ENCODE data around the gene PRDM2.

Gene PRDM2

DNA sequence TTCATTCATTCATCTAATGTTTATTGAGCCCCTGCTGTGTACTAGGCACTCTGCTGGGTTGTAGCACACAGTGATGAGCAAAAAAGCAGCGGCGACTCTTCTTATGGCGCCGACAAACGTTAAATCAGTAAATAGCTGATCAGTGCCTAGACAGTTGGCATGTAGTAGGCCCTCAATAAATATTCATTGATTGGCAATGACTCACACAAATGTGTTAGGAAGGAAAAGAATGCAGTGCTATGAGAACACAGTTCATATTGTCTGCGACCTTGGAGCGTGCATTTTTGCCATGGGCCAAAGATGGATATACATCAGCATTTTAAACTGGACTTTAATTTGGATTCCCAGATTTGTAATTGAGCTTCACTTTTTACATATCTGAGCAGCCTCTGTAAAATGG, 52.0 kb downstream of the PRDM2 start:
- no peak for TF ChIP-seq Cebpa-rat (IDR thresholded peaks at IDR 0.05)
- no peak overlapping the region for H3K4me3 ChIP-seq
- peaks cover 68 to 82% (median 73%) of the 10 kb centered on the region in 10 experiments for H3K4me1 ChIP-seq
- no peaks in the 10 kb centered on the region for H3K27me3 ChIP-seq
- H4K20me1 ChIP-seq, result peaks cover 72 to 76% (median 74%) of the 10 kb centered on the region in 11 experiments
- peak overlapping the region in 4 of 11 experiments; percentile 94 to 96 (median 95); a peak in 2 of 22 replicates for H3K9ac ChIP-seq
- no peak overlapping the region for H3K27ac ChIP-seq
- H3K36me3 ChIP-seq, result peaks cover 16 to 47% (median 30%) of the 10 kb centered on the region in 11 experiments; a peak in 20 of 22 replicates
- H3K9me3 ChIP-seq (replicated peaks in 1 of 11), result no peaks in the 10 kb centered on the region
- H3K4me2 ChIP-seq, result peak overlapping the region; percentile 64 to 95 (median 87)

DNA sequence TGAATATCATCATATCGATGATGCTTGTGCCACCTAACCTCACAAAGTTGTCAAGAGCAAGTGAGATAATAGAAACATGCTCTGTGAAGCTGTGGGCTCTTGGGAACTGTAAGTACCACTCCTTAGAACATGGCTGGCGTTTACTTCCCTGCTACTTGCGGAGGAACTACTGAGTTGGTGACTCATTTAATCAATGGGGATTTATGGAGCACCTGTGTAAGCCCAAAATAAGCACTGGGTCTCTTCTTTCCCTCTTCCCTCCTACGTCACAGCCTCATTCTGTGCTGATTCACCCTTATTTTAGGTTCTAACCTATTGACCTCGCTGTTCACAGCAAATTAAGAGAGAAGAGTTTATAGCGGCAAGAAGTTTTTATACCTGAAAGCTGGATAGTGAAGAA, 52.9 kb downstream of the PRDM2 start:
- no peak for TF ChIP-seq Cebpa-rat (IDR thresholded peaks at IDR 0.05)
- peaks cover 81 to 85% (median 83%) of the 10 kb centered on the region in 11 experiments for H4K20me1 ChIP-seq
- no peak overlapping the region for H3K27ac ChIP-seq
- no peaks in the 10 kb centered on the region for H3K9me3 ChIP-seq (replicated peaks in 1 of 11)
- peaks cover 62 to 83% (median 75%) of the 10 kb centered on the region in 10 experiments for H3K4me1 ChIP-seq
- no peak overlapping the region; a peak in 1 of 20 replicates for H3K4me3 ChIP-seq
- peaks cover 16 to 54% (median 31%) of the 10 kb centered on the region in 11 experiments; a peak in 21 of 22 replicates for H3K36me3 ChIP-seq
- peak overlapping the region; percentile 64 to 95 (median 87) for H3K4me2 ChIP-seq
- H3K9ac ChIP-seq, result 0 out of 22 replicates have a peak overlapping the region, but pooled peaks of 2 of the 11 experiments have one; percentile 0 to 24
- H3K27me3 ChIP-seq, result no peaks in the 10 kb centered on the region

DNA sequence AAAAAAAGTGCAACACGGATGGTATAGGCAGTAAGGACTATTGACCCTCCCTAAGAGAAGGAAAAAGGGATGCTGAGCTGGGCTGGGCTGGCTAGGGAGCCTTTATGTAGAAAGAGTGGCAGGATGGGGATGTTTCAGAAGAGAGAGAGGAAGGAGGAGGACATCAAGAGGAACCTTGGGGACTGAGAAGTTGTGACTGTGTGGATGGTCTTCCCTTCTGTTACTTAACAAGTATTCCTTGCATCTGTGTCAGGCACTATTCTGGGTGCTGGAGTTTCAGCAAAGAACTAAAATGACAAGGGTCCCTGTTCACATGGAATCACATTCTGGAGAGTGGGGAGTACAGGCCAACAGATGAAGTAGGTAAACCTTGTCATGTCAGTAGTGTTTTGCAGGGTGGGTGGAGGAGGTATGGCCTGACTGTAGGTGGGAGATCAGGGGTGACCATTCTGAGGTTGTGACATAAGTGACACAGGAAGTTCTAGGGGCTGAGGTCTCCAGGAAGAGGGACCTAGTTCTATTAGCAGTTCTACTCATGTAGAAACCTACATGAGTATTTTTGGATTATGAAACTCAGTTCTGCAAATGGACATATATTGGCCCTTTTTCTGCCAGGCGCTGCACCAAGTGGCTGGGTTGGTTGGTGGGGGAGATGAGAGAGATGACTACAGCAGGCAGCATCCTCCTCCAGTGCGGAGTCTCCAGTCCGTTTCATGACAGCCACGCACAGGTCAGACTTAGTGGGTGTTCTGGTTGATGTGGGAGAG, 53.8 kb downstream of the PRDM2 start:
- Histone ChIP-seq H3K4me3 (0 out of 20 replicates have a peak overlapping the region, but pooled peaks of 1 of the 10 experiments have one; percentile 4), H3K27ac (peak overlapping the region in 3 of 11 experiments; percentile 0 to 13 (median 4); a peak in 2 of 22 replicates), H3K36me3 (peaks cover 16 to 60% (median 33%) of the 10 kb centered on the region in 11 experiments; a peak in 21 of 22 replicates), H3K27me3 (no peaks in the 10 kb centered on the region), H3K9ac (peak overlapping the region in 2 of 11 experiments; percentile 7 to 11; a peak in 1 of 22 replicates), H4K20me1 (peaks cover 89 to 95% (median 93%) of the 10 kb centered on the region in 11 experiments), H3K4me2 (peak overlapping the region; percentile 64 to 95 (median 87)), H3K4me1 (peaks cover 54 to 84% (median 75%) of the 10 kb centered on the region in 10 experiments), H3K9me3 (replicated peaks in 1 of 11) (no peaks in the 10 kb centered on the region)
- TF ChIP-seq Cebpa-rat (IDR thresholded peaks at IDR 0.05), result no peak

DNA sequence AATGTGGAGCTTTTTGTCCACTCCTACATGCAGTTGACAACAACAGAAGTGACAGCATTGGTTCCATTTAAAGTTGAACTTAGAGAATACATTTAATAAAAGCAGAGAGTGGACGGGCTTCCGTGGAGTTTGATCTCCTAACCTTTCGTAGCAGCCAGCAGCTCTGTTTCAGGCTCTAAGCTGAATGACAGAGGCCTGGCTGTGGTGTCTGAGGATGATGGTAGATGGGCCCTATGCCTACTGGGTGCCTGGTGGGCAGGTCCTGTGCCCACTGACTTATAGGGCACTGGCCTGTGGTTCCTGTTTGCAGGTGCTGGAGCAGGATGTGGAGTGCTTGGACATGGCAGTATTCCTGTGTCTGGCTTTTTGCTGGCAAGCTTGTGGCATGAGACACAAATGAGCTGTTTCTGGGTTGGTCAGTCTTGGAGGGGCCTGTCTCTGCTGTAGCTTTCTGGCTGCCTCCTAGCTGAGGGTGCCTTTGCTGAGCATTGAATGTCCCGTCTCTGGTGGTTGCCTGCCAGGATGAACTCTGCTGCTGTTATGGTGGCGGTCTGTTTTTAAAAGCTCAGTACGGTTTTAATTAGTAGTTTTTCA, 54.6 kb downstream of the PRDM2 start:
- peaks cover 54 to 91% (median 80%) of the 10 kb centered on the region in 10 experiments for H3K4me1 ChIP-seq
- H3K27ac ChIP-seq, result peak overlapping the region in 3 of 11 experiments; percentile 0 to 11 (median 8); a peak in 3 of 22 replicates
- H3K9me3 ChIP-seq (replicated peaks in 1 of 11), result no peaks in the 10 kb centered on the region
- no peak overlapping the region for H3K9ac ChIP-seq
- no peak for TF ChIP-seq Cebpa-rat (IDR thresholded peaks at IDR 0.05)
- H3K4me2 ChIP-seq, result peak overlapping the region in 10 of 11 experiments; percentile 64 to 95 (median 86)
- H3K4me3 ChIP-seq, result no peak overlapping the region
- H4K20me1 ChIP-seq, result peaks cover 96 to 100% (median 100%) of the 10 kb centered on the region in 11 experiments
- H3K36me3 ChIP-seq, result peaks cover 16 to 60% (median 33%) of the 10 kb centered on the region in 11 experiments; a peak in 21 of 22 replicates
- H3K27me3 ChIP-seq, result no peaks in the 10 kb centered on the region

DNA sequence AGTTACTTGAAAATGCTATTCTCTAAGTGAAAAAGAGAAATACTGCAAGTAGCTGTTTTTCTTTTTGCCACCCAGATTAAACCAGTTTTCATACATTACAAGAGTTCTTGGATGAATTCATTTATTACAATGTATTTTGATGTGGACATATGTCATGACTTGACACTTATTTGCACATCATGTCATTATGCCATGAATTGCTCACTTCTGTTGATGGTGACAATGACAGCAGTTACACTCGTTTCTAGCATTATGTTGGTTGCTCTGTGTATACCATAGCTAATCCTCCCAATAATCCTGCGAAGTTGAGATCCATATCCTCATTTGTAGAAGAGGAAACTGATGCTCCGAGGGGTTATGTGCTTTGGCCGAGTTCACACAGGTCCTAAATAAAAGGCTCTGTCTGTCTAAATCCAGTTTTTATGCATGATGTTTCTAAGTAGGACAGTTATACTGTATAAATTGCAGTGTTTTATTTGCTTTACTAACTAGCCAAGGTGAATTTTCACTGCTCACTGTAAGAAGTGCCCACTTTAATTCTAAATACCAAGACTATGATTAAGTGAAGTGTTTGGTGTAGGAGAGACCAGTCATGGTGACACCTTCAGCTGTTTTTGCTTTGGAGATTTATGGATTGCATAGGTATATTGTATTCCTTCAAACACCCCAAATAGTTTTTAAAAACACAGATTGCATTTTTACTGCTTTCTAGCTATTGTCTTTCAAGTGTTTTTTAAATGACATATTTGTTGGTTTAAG, 56.7 kb downstream of the PRDM2 start:
- Histone ChIP-seq H3K4me3 (no peak overlapping the region), H3K9ac (no peak overlapping the region), H3K27me3 (no peaks in the 10 kb centered on the region), H4K20me1 (peaks cover 96 to 100% (median 100%) of the 10 kb centered on the region in 11 experiments), H3K27ac (peak overlapping the region in 1 of 11 experiments; percentile 11; a peak in 2 of 22 replicates), H3K9me3 (replicated peaks in 1 of 11) (no peaks in the 10 kb centered on the region), H3K4me2 (peak overlapping the region; percentile 7 to 45 (median 32); a peak in 16 of 22 replicates), H3K4me1 (peaks cover 57 to 97% (median 84%) of the 10 kb centered on the region in 10 experiments), H3K36me3 (peaks cover 20 to 81% (median 42%) of the 10 kb centered on the region in 11 experiments; a peak in 21 of 22 replicates)
- no peak for TF ChIP-seq Cebpa-rat (IDR thresholded peaks at IDR 0.05)

DNA sequence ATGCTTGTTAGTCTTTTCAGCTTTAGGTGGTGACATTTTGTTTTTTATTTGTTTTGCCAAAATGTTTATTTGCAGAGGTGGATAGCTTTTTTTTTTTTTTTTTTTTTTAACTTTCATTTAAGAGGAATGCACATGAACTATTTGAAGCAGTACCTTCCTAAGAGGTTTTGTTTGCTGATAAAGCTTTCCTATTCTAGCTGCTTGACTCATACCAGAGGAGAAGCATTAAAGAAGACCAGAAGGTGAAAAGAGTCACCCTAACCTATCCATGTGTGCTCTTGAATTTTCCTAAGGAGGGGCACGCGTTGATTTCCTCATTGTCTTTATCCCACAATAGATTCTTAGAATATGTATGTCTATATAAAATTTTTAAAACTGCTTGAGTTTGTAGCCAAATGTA, 57.7 kb downstream of the PRDM2 start:
- H3K36me3 ChIP-seq, result peaks cover 16 to 80% (median 40%) of the 10 kb centered on the region in 11 experiments; a peak in 21 of 22 replicates
- H3K9ac ChIP-seq, result no peak overlapping the region
- no peaks in the 10 kb centered on the region for H3K27me3 ChIP-seq
- TF ChIP-seq Cebpa-rat (IDR thresholded peaks at IDR 0.05), result no peak
- H3K4me3 ChIP-seq, result no peak overlapping the region
- peak overlapping the region in 8 of 11 experiments; percentile 0 to 45 (median 15); a peak in 10 of 22 replicates for H3K4me2 ChIP-seq
- H3K4me1 ChIP-seq, result peaks cover 57 to 97% (median 84%) of the 10 kb centered on the region in 10 experiments
- H4K20me1 ChIP-seq, result peaks cover 96 to 100% (median 100%) of the 10 kb centered on the region in 11 experiments
- no peak overlapping the region for H3K27ac ChIP-seq
- no peaks in the 10 kb centered on the region for H3K9me3 ChIP-seq (replicated peaks in 1 of 11)

DNA sequence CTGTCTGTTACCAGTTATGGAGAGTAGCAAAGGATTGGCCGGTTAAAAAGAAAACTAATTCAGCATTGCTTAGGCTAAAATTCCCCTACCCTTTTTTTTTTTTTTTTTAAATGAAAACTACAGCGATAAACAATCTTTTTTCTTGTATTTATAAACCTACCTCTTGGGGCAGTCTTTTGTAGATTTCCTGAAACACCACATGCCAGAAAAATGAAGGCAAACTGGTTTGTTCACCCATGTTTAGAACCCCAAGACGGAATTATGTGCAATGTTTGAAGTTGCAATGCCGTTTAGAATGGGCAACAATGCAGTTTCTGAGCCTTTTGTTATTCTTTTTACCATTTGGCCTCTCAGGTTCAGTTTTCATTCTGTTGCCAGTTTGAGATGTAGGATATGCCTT, 59.1 kb downstream of the PRDM2 start:
- H3K9me3 ChIP-seq (replicated peaks in 1 of 11), result no peaks in the 10 kb centered on the region
- no peak overlapping the region for H3K4me3 ChIP-seq
- no peak overlapping the region for H3K27ac ChIP-seq
- TF ChIP-seq Cebpa-rat (IDR thresholded peaks at IDR 0.05), result no peak
- H3K4me2 ChIP-seq, result peak overlapping the region in 3 of 11 experiments; percentile 11 to 38 (median 17); a peak in 6 of 22 replicates
- H3K4me1 ChIP-seq, result peaks cover 53 to 97% (median 84%) of the 10 kb centered on the region in 10 experiments
- no peaks in the 10 kb centered on the region for H3K27me3 ChIP-seq
- peaks cover 96 to 100% (median 100%) of the 10 kb centered on the region in 11 experiments for H4K20me1 ChIP-seq
- no peak overlapping the region for H3K9ac ChIP-seq
- H3K36me3 ChIP-seq, result peaks cover 11 to 69% (median 28%) of the 10 kb centered on the region in 11 experiments; a peak in 20 of 22 replicates

DNA sequence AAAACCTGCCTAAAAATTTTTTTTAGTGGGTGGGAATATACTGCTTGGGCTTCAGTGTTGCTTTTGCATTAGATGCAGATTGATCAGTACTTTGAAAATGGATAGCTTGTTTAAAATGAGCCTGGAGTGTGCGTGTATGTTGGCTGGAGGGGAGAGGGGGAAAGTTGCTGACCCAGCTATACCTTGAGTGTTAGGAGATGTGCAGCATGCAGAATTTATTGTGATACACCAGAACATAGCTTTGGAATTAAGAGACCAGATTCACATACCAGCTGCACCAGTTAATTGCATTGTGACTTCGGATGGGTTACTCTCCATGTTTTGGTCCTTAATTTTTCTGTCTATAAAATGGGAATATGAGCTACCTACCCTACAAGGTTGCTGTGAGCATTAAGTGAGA, 60.4 kb downstream of the PRDM2 start:
- peaks cover 4 to 70% (median 28%) of the 10 kb centered on the region in 11 experiments; a peak in 17 of 22 replicates for H3K36me3 ChIP-seq
- no peak overlapping the region for H3K9ac ChIP-seq
- peaks cover 47 to 94% (median 80%) of the 10 kb centered on the region in 10 experiments for H3K4me1 ChIP-seq
- peak overlapping the region in 4 of 11 experiments; percentile 3 to 16 (median 10); a peak in 4 of 22 replicates for H3K4me2 ChIP-seq
- no peaks in the 10 kb centered on the region for H3K9me3 ChIP-seq (replicated peaks in 1 of 11)
- no peak overlapping the region for H3K4me3 ChIP-seq
- no peak for TF ChIP-seq Cebpa-rat (IDR thresholded peaks at IDR 0.05)
- no peak overlapping the region for H3K27ac ChIP-seq
- H3K27me3 ChIP-seq, result no peaks in the 10 kb centered on the region
- peaks cover 96 to 100% (median 100%) of the 10 kb centered on the region in 11 experiments for H4K20me1 ChIP-seq

Data from BLaER1 treated with 17β-estradiol and CSF1 and Interleukin-3, amounts not matched to agents 10 nM and 100 nM (cell line).